Transverse colon (tissue), 4 donors: ENCODE measurements around the gene POLR2J.
"Not testable (repeated sequence)": the region's sequence is repeated elsewhere in the genome, so short reads cannot be mapped to it uniquely, and the experiment has no call there.

Source experiments
- EP300 ChIP-seq: sonication (generic); formaldehyde crosslinking; IDR thresholded peaks from one replicate; pipeline ENCODE4 v1.6.1; 2017; ENCODE audit warnings: antibody characterized with exemption, low read depth
- POLR2A ChIP-seq: fragments of 450-650 bp; IDR thresholded peaks from one replicate; pipeline ENCODE4 v1.6.1; 2016; ENCODE audit warnings: antibody characterized with exemption, mild to moderate bottlenecking, moderate library complexity
- POLR2AphosphoS5 ChIP-seq, 3 donors: sonication (generic); formaldehyde crosslinking; IDR thresholded peaks; one replicate each; pipeline ENCODE4 v1.6.1; 2016; ENCODE audit warnings: antibody characterized with exemption in 3 of 3
- TF ChIP-seq, protein P1 (sequence below), 5 experiments: fragments of 200-600 bp in 3 of 5; fragments of 450-650 bp in 2 of 5; sonication (generic) in 3 of 5; IDR thresholded peaks; 1 replicate in 2 of 5; 2 replicates in 3 of 5; pipeline ENCODE4 v1.5.1; 2016 to 2017; ENCODE audit warnings: antibody characterized with exemption in 5 of 5, inconsistent platforms in 3 of 5, mild to moderate bottlenecking in 2 of 5, moderate library complexity in 1 of 5

DNA sequence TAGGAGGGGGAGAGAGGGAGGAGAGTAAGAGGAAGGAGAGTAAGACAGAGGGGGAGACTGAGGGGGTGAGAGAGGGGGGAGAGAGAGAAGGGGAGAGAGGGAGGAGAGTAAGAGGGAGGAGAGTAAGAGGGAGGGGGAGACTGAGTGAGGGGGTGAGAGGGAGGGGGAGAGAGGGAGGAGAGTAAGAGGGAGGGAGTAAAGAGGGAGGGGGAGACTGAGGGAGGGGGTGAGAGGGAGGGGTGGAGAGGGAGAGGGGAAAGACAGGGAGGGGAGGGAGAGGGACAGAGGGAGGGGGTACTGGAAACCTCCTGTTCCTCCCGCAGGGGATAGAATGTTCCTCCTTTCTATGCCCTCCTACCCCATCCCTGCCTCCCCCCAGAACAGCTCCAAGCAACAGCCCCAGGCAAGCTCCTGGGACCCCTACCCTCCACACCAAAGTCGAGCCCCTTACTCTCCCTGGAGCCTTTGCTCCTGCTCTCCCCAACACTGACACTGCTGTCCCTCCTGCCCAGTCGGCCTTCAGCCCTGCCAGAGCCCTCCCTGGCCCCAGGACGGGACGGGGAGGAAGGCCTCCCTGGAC lies 34.0 kb upstream of the POLR2J start:
- TF ChIP-seq, protein P1, sequence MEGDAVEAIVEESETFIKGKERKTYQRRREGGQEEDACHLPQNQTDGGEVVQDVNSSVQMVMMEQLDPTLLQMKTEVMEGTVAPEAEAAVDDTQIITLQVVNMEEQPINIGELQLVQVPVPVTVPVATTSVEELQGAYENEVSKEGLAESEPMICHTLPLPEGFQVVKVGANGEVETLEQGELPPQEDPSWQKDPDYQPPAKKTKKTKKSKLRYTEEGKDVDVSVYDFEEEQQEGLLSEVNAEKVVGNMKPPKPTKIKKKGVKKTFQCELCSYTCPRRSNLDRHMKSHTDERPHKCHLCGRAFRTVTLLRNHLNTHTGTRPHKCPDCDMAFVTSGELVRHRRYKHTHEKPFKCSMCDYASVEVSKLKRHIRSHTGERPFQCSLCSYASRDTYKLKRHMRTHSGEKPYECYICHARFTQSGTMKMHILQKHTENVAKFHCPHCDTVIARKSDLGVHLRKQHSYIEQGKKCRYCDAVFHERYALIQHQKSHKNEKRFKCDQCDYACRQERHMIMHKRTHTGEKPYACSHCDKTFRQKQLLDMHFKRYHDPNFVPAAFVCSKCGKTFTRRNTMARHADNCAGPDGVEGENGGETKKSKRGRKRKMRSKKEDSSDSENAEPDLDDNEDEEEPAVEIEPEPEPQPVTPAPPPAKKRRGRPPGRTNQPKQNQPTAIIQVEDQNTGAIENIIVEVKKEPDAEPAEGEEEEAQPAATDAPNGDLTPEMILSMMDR (IDR thresholded peaks at IDR 0.05) = not testable (repeated sequence)
- TF ChIP-seq POLR2AphosphoS5 (IDR thresholded peaks at IDR 0.05); POLR2A; EP300: not testable (repeated sequence)
